ENCODE data around the gene KIAA0930. TPM values are rescaled to one million over a fixed set of nuclear protein-coding genes. Genes with fewer than 3 reads are reported as not detected.

The KIAA0930 gene
- total RNA-seq, 6 experiments from 2014 or later, result 24.5 to 57.9 (median 40.8) TPM

DNA sequence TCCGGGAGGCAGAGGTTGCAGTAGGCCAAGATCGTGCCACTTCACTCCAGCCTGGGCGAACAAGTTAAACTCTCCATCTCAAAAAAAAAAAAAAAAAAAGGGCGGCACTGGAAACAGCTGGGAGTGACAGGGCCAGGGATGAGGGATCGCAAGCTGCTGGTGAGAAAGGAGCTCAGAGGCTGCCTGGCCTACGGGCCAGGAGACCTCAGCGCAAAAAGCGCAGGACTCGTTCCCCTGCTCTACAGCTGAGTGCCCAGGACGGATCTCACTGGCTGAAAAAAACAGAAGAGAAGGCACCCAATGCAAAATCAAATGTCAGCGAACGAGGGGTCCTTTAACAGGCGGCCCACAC lies 77.6 kb downstream of the KIAA0930 start:
- TF ChIP-seq, protein P1, sequence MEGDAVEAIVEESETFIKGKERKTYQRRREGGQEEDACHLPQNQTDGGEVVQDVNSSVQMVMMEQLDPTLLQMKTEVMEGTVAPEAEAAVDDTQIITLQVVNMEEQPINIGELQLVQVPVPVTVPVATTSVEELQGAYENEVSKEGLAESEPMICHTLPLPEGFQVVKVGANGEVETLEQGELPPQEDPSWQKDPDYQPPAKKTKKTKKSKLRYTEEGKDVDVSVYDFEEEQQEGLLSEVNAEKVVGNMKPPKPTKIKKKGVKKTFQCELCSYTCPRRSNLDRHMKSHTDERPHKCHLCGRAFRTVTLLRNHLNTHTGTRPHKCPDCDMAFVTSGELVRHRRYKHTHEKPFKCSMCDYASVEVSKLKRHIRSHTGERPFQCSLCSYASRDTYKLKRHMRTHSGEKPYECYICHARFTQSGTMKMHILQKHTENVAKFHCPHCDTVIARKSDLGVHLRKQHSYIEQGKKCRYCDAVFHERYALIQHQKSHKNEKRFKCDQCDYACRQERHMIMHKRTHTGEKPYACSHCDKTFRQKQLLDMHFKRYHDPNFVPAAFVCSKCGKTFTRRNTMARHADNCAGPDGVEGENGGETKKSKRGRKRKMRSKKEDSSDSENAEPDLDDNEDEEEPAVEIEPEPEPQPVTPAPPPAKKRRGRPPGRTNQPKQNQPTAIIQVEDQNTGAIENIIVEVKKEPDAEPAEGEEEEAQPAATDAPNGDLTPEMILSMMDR (IDR thresholded peaks at IDR 0.05), result no peak
- no peak for TF ChIP-seq POLR2A (IDR thresholded peaks at IDR 0.05)
- intact Hi-C loops (cut with DNase I), result no loop called here
- under 1% methylated on average over 8 of the region's 13 CpGs for whole genome bisulfite sequencing (ENCODE audit: insufficient coverage, low coverage, low lambda C conversion rate, missing lambda C conversion rate)
- peak overlapping the region; percentile 60 to 74 (median 63) for H3K4me3 ChIP-seq
- DNase-seq (no peak), ATAC-seq (peak; percentile 14 to 50 (median 18))
- H3K27me3 ChIP-seq, result no peaks in the 10 kb centered on the region
- H3K27ac ChIP-seq, result peak overlapping the region; percentile 71 to 89 (median 88)
- peaks cover 0 to 14% (median 5%) of the 10 kb centered on the region in 4 donors for H3K36me3 ChIP-seq
- H3K4me1 ChIP-seq, result peaks cover 0 to 58% (median 18%) of the 10 kb centered on the region in 4 donors
- no peaks in the 10 kb centered on the region for H3K9me3 ChIP-seq

DNA sequence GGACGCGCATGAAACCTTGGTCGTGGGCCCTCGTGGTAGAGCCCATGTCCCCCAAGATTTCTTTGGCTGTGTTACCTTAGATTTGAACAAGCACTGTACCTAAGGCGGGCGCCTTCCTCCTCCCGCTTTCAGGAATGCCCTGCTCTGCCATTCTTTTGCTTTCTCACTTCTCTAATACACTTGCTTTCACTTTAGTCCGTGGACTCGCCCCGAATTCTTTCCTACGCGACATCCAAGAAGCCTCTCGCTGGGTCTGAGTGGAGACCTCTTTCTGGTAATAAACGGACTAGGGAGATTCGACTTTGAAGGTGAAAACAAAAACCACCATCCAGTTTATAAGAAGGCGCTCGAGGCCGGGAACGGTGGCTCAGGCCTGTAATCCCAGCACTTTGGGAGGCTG lies 78.2 kb downstream of the KIAA0930 start:
- DNase-seq, result no peak
- intact Hi-C loops (cut with DNase I), result no loop called here
- H3K36me3 ChIP-seq, result peaks cover 0 to 12% (median under 1%) of the 10 kb centered on the region in 4 donors
- H3K4me1 ChIP-seq, result peaks cover 0 to 60% (median 20%) of the 10 kb centered on the region in 4 donors
- peak overlapping the region; percentile 71 to 89 (median 88) for H3K27ac ChIP-seq
- TF ChIP-seq POLR2A (IDR thresholded peaks at IDR 0.05), result no peak
- TF ChIP-seq, protein P1 (IDR thresholded peaks at IDR 0.05), result no peak
- no peaks in the 10 kb centered on the region for H3K27me3 ChIP-seq
- ATAC-seq, result no peak
- no peaks in the 10 kb centered on the region for H3K9me3 ChIP-seq
- WGBS (ENCODE audit: insufficient coverage, low coverage, low lambda C conversion rate, missing lambda C conversion rate), result 87% methylated on average over 18 of the region's 19 CpGs
- peak overlapping the region in 2 of 3 donors; percentile 60 to 74 for H3K4me3 ChIP-seq

DNA sequence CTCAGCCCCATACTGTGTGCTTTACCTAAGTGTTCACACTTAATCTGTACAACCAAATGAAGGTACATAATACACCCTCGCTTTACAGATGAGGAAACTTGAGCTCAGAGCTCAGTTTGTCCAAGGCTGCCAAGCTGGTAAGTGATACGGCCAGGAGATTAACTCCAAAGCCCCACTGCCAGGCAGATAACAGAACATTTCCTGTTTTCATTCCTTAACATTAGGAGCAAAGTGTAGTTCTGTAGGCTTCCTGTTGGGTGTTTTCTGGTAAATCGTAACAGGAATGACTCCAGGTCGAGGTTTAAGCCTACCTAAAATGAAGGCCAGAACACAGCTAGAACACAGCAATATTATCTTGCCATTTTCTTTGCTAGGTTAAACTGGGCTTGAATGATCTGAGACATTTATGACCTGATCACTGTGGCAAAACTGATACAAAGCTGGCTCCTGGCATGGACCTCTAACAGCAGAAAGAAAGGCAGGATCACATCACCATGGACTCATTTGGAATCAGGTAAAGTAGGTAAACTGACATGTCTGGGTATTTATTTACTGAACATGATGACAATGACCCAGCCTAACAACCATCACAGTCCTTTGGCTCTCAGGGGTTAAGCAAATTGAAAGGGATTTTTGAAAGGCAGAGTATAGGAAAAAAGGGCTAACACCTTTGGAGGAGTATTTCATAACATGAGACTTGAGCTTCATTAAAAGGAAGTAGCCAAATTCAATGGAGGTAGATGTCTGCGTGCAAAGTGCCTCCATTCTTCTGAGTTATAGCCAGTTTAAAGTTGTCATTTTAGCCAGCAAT lies 80.8 kb downstream of the KIAA0930 start:
- 19% methylated on average over 5 of the region's 5 CpGs for WGBS (ENCODE audit: insufficient coverage, low coverage, low lambda C conversion rate, missing lambda C conversion rate)
- TF ChIP-seq POLR2A (IDR thresholded peaks at IDR 0.05), result peak; percentile 27
- TF ChIP-seq, protein P1 (IDR thresholded peaks at IDR 0.05), result peak in 2 of 4 donors; percentile 12 to 43
- peak; percentile 35 to 58 (median 45) for ATAC-seq
- Histone ChIP-seq H3K4me1 (peaks cover 0 to 41% (median 16%) of the 10 kb centered on the region in 4 donors), H3K36me3 (no peaks in the 10 kb centered on the region), H3K9me3 (no peaks in the 10 kb centered on the region), H3K27ac (peak overlapping the region; percentile 78 to 96 (median 92)), H3K27me3 (no peaks in the 10 kb centered on the region), H3K4me3 (no peak overlapping the region)
- DNase-seq, result peak in 1 of 3 donors; percentile 33
- intact Hi-C loops (cut with DNase I), result loop anchor here in 1 of 2 donors (10.0 kb wide), 1 partner anchor 55 kb away; no protein-coding TSS in a partner anchor

DNA sequence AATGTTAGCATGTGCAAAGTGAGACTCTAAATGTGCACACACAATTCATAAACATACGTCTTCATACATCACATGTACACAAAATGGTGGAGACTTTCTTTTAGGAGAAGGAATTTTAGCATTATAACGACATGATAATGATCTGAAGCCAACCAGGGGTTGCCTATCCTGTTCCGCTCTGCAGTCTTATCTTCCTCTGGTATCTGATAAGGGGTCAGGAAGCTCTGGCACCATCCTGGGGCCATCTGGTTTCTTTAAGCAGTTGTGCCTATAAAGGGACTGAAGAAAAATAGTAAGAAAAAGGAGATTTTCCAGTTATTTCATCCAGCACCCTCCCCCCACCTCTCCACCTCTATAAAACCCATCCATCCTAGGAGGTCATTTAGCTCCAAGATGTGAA lies 82.8 kb downstream of the KIAA0930 start:
- H3K9me3 ChIP-seq, result no peaks in the 10 kb centered on the region
- no peak for ATAC-seq
- no peak for TF ChIP-seq POLR2A (IDR thresholded peaks at IDR 0.05)
- TF ChIP-seq, protein P1 (IDR thresholded peaks at IDR 0.05), result no peak
- intact Hi-C loops (cut with DNase I), result loop anchor here in 1 of 2 donors (10.0 kb wide), 1 partner anchor 53 kb away; no protein-coding TSS in a partner anchor
- peaks cover 0 to 39% (median 16%) of the 10 kb centered on the region in 4 donors for H3K4me1 ChIP-seq
- H3K4me3 ChIP-seq, result no peak overlapping the region
- peak overlapping the region; percentile 78 to 96 (median 92) for H3K27ac ChIP-seq
- H3K36me3 ChIP-seq, result no peaks in the 10 kb centered on the region
- 84% methylated on average over 3 of the region's 3 CpGs for WGBS (ENCODE audit: insufficient coverage, low coverage, low lambda C conversion rate, missing lambda C conversion rate)
- no peak for DNase-seq
- no peaks in the 10 kb centered on the region for H3K27me3 ChIP-seq

Data from right lobe of liver (tissue), 6 donors.